ENCODE measurements around the gene TRIM9. TPM values are rescaled to one million over a fixed set of nuclear protein-coding genes. Genes with fewer than 3 reads are reported as not detected.

TRIM9 gene
- total and polyA plus RNA-seq, 2 experiments from 2014 or later: 4.4 to 6.2 TPM

DNA sequence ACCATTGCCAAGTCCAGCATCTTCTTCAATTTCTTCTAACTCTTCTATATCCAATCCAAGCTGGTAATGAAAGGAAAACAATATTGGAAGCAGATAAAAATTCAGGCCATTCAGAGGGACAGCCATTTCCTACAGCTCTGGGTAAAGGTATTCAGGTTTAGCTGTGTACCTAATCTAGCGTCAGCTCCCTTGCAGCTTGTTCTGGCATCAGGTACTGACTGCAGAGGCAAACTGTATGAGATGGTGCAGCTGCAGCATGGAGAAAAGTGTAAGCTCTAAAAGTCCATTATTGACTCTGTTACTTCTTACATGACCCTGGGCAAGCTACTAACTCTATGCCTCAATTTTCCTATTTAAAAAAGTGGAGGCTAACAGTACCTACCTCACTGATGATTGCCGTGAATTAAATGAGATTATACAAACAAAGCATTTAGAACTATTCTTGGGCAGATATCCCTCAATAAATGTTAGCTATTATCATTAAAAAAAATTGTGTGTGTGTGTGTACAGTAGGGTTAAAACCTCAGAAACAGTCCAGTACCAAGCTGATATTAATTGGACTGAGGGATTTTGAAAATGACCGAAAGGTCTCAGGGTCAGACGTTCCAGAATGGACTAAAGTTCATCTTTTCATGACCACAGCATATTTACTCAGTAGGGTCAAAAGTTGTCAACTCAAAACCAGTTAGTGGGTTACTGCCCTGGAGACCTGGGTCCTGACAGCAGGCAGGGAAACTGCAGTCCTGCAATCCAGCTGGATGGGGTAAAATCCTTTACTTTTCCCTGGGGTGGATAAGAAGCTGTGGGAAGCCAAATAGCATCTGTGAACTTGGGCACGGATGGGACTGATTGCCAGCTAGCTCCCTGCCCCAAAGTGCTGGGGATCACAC is 159.5 kb downstream of the TRIM9 start:
- Histone ChIP-seq H3F3A (replicated peaks; ENCODE audit: low read depth) (no peaks in the 10 kb centered on the region; the same call in 1 of the 2 replicates), H3K27ac (ENCODE audit: low read depth) (no peak overlapping the region), H3K79me2 (replicated peaks; ENCODE audit: insufficient read depth) (no peaks in the 10 kb centered on the region; the same call in 1 of the 2 replicates), H3K9me2 (ENCODE audit: insufficient read depth) (no peaks in the 10 kb centered on the region), H3K4me2 (no peak overlapping the region), H4K20me1 (replicated peaks; ENCODE audit: insufficient read depth) (peaks cover 5% of the 10 kb centered on the region), H3K36me3 (ENCODE audit: insufficient read depth) (peaks cover 22% of the 10 kb centered on the region), H2AFZ (no peak overlapping the region), H3K4me1 (ENCODE audit: insufficient read depth) (no peaks in the 10 kb centered on the region), H3K27me3 (ENCODE audit: insufficient read depth) (no peaks in the 10 kb centered on the region), H3K4me3 (no peak overlapping the region)
- no peak for ATAC-seq
- H3K27me3 Mint-ChIP-seq (ENCODE audit: insufficient read depth, low read depth, poor library complexity): no peaks in the 10 kb centered on the region
- peaks cover 10% of the 10 kb centered on the region for H3K36me3 Mint-ChIP-seq (ENCODE audit: low read depth)
- TF ChIP-seq, protein P1, sequence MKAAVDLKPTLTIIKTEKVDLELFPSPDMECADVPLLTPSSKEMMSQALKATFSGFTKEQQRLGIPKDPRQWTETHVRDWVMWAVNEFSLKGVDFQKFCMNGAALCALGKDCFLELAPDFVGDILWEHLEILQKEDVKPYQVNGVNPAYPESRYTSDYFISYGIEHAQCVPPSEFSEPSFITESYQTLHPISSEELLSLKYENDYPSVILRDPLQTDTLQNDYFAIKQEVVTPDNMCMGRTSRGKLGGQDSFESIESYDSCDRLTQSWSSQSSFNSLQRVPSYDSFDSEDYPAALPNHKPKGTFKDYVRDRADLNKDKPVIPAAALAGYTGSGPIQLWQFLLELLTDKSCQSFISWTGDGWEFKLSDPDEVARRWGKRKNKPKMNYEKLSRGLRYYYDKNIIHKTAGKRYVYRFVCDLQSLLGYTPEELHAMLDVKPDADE (IDR thresholded peaks at IDR 0.05): no peak
- TF ChIP-seq NANOG (IDR thresholded peaks at IDR 0.05; ENCODE audit: borderline replicate concordance) (no peak), CTCF (conservative IDR thresholded peaks at IDR 0.05; ENCODE audit: low read depth in 2 of 2) (no peak), CREB1 (CRISPR knock-in tag; IDR thresholded peaks at IDR 0.05; ENCODE audit: low read depth) (no peak), JUNB (IDR thresholded peaks at IDR 0.05; ENCODE audit: unreplicated experiment) (no peak), STAT1 (IDR thresholded peaks at IDR 0.05; ENCODE audit: unreplicated experiment) (no peak), POLR2AphosphoS5 (IDR thresholded peaks at IDR 0.05; ENCODE audit: low read depth) (no peak), EZH2phosphoT487 (IDR thresholded peaks at IDR 0.05; ENCODE audit: unreplicated experiment) (no peak), ZNF331 (CRISPR knock-in tag; IDR thresholded peaks at IDR 0.05; ENCODE audit: low read depth) (no peak), ZNF114 (CRISPR knock-in tag; IDR thresholded peaks at IDR 0.05) (no peak), REST (IDR thresholded peaks at IDR 0.05; ENCODE audit: unreplicated experiment) (no peak), EZH2 (IDR thresholded peaks at IDR 0.05; ENCODE audit: low read depth, unreplicated experiment) (no peak)
- TF ChIP-seq, protein P2, sequence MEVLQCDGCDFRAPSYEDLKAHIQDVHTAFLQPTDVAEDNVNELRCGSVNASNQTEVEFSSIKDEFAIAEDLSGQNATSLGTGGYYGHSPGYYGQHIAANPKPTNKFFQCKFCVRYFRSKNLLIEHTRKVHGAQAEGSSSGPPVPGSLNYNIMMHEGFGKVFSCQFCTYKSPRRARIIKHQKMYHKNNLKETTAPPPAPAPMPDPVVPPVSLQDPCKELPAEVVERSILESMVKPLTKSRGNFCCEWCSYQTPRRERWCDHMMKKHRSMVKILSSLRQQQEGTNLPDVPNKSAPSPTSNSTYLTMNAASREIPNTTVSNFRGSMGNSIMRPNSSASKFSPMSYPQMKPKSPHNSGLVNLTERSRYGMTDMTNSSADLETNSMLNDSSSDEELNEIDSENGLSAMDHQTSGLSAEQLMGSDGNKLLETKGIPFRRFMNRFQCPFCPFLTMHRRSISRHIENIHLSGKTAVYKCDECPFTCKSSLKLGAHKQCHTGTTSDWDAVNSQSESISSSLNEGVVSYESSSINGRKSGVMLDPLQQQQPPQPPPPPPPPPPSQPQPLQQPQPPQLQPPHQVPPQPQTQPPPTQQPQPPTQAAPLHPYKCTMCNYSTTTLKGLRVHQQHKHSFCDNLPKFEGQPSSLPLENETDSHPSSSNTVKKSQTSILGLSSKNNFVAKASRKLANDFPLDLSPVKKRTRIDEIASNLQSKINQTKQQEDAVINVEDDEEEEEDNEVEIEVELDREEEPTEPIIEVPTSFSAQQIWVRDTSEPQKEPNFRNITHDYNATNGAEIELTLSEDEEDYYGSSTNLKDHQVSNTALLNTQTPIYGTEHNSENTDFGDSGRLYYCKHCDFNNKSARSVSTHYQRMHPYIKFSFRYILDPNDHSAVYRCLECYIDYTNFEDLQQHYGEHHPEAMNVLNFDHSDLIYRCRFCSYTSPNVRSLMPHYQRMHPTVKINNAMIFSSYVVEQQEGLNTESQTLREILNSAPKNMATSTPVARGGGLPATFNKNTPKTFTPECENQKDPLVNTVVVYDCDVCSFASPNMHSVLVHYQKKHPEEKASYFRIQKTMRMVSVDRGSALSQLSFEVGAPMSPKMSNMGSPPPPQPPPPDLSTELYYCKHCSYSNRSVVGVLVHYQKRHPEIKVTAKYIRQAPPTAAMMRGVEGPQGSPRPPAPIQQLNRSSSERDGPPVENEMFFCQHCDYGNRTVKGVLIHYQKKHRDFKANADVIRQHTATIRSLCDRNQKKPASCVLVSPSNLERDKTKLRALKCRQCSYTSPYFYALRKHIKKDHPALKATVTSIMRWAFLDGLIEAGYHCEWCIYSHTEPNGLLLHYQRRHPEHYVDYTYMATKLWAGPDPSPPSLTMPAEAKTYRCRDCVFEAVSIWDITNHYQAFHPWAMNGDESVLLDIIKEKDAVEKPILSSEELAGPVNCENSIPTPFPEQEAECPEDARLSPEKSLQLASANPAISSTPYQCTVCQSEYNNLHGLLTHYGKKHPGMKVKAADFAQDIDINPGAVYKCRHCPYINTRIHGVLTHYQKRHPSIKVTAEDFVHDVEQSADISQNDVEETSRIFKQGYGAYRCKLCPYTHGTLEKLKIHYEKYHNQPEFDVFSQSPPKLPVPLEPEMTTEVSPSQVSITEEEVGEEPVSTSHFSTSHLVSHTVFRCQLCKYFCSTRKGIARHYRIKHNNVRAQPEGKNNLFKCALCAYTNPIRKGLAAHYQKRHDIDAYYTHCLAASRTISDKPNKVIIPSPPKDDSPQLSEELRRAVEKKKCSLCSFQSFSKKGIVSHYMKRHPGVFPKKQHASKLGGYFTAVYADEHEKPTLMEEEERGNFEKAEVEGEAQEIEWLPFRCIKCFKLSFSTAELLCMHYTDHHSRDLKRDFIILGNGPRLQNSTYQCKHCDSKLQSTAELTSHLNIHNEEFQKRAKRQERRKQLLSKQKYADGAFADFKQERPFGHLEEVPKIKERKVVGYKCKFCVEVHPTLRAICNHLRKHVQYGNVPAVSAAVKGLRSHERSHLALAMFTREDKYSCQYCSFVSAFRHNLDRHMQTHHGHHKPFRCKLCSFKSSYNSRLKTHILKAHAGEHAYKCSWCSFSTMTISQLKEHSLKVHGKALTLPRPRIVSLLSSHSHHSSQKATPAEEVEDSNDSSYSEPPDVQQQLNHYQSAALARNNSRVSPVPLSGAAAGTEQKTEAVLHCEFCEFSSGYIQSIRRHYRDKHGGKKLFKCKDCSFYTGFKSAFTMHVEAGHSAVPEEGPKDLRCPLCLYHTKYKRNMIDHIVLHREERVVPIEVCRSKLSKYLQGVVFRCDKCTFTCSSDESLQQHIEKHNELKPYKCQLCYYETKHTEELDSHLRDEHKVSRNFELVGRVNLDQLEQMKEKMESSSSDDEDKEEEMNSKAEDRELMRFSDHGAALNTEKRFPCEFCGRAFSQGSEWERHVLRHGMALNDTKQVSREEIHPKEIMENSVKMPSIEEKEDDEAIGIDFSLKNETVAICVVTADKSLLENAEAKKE (CRISPR knock-in tag; IDR thresholded peaks at IDR 0.05): no peak
- H3K4me3 Mint-ChIP-seq: no peak overlapping the region
- peaks cover 4% of the 10 kb centered on the region; the same call in 2 of the 3 replicates for H3K4me1 Mint-ChIP-seq
- DNase-seq (ENCODE audit: low spot score): no peak
- H3K9me3 Mint-ChIP-seq: no peaks in the 10 kb centered on the region
- H3K27ac Mint-ChIP-seq: no peak overlapping the region
